HEK293 (cell line): Measurements from ENCODE around the gene CLDN10.

ENCODE experiments used
- CTCF ChIA-PET: fragments of 350-600 bp; formaldehyde crosslinking; extraction: SDS; loops from one replicate; lab custom pipeline; 2021; ENCODE audit warnings: antibody characterized with exemption; lab: Yijun Ruan, JAX
- POLR2A ChIA-PET: fragments of 300-600 bp; formaldehyde crosslinking; extraction: SDS; loops from one replicate; lab custom pipeline; 2020; ENCODE audit warnings: antibody characterized with exemption, inconsistent platforms; lab: Yijun Ruan, JAX
- H3K27ac ChIP-seq: fragments of 200-500 bp; sonication (Bioruptor generic); 2 replicates; pipeline ENCODE4 v1.5.1; 2014; ENCODE audit warnings: low read depth, low read length, control low read depth, inconsistent platforms; ENCODE audit errors: extremely low read depth
- H3K36me3 ChIP-seq, 2 experiments: fragments of 200-500 bp in 1 of 2; sonication (Bioruptor generic) in 1 of 2; 1 replicate in 1 of 2; 2 replicates in 1 of 2; pipeline ENCODE4 v1.5.1; 2014 to 2017; ENCODE audit warnings: inconsistent platforms in 2 of 2, low read length in 2 of 2; ENCODE audit not compliant: control insufficient read depth in 2 of 2, insufficient read depth in 1 of 2
- H3K4me1 ChIP-seq: fragments of 200-500 bp; sonication (Bioruptor generic); 2 replicates; pipeline ENCODE4 v1.5.1; 2014; ENCODE audit warnings: mild to moderate bottlenecking, low read length, inconsistent platforms; ENCODE audit not compliant: control insufficient read depth, insufficient read depth
- H3K4me3 ChIP-seq: 2 replicates; pipeline ENCODE4 v1.5.1; 2011; ENCODE audit warnings: low read depth, mild to moderate bottlenecking, control low read depth, low read length, moderate library complexity
- H3K9me3 ChIP-seq: fragments of 200-500 bp; sonication (Bioruptor generic); 2 replicates; pipeline ENCODE4 v1.5.1; 2014; ENCODE audit warnings: low read depth, low read length, inconsistent platforms; ENCODE audit not compliant: control insufficient read depth, insufficient read depth
- AEBP2 ChIP-seq: fragments of 450-650 bp; formaldehyde crosslinking; IDR thresholded peaks from 2 replicates; pipeline ENCODE4 v1.5.1; 2016; ENCODE audit warnings: missing biosample characterization, missing genetic modification characterization, borderline replicate concordance
- HOXD13 ChIP-seq: sonication (generic); formaldehyde crosslinking; IDR thresholded peaks from 2 replicates; pipeline ENCODE4 v1.8.0; 2022; ENCODE audit warnings: missing genetic modification reagents, borderline replicate concordance
- ZBTB11 ChIP-seq: fragments of 450-650 bp; formaldehyde crosslinking; conservative IDR thresholded peaks from 2 replicates; pipeline ENCODE4 v1.5.1; 2016; ENCODE audit warnings: low read depth, missing biosample characterization, missing genetic modification characterization
- ZBTB17 ChIP-seq: fragments of 450-650 bp; formaldehyde crosslinking; IDR thresholded peaks from 2 replicates; pipeline ENCODE4 v1.5.1; 2016; ENCODE audit warnings: missing biosample characterization, missing genetic modification characterization
- ZBTB44 ChIP-seq: fragments of 450-650 bp; IDR thresholded peaks from 2 replicates; pipeline ENCODE4 v1.5.1; 2018; ENCODE audit warnings: missing biosample characterization, mild to moderate bottlenecking, missing genetic modification characterization
- ZNF133 ChIP-seq: fragments of 450-650 bp; formaldehyde crosslinking; IDR thresholded peaks from 2 replicates; pipeline ENCODE4 v1.5.1; 2016; ENCODE audit warnings: missing biosample characterization, missing genetic modification characterization
- ZNF140 ChIP-seq: fragments of 450-650 bp; formaldehyde crosslinking; IDR thresholded peaks from 2 replicates; pipeline ENCODE4 v1.5.1; 2016; ENCODE audit warnings: missing biosample characterization, missing genetic modification characterization
- ZNF280C ChIP-seq: fragments of 450-650 bp; formaldehyde crosslinking; IDR thresholded peaks from 2 replicates; pipeline ENCODE4 v1.5.1; 2016; ENCODE audit warnings: missing biosample characterization, missing genetic modification characterization
- ZNF514 ChIP-seq: fragments of 450-650 bp; formaldehyde crosslinking; IDR thresholded peaks from 2 replicates; pipeline ENCODE4 v1.5.1; 2016; ENCODE audit warnings: missing biosample characterization, missing genetic modification characterization
- ZNF561 ChIP-seq: fragments of 450-650 bp; IDR thresholded peaks from 2 replicates; pipeline ENCODE4 v1.5.1; 2018; ENCODE audit warnings: missing biosample characterization, missing genetic modification characterization, borderline replicate concordance
- ZNF660 ChIP-seq: fragments of 450-650 bp; IDR thresholded peaks from 2 replicates; pipeline ENCODE4 v1.5.1; 2018; ENCODE audit warnings: missing biosample characterization, mild to moderate bottlenecking, missing genetic modification characterization
- ZNF768 ChIP-seq: fragments of 450-650 bp; formaldehyde crosslinking; IDR thresholded peaks from 2 replicates; pipeline ENCODE4 v1.5.1; 2018; ENCODE audit warnings: missing biosample characterization, mild to moderate bottlenecking, missing genetic modification characterization
- ZNF837 ChIP-seq: fragments of 450-650 bp; formaldehyde crosslinking; IDR thresholded peaks from 2 replicates; pipeline ENCODE4 v1.5.1; 2016; ENCODE audit warnings: missing biosample characterization, missing genetic modification characterization
- TF ChIP-seq, protein P1 (sequence below): fragments of 450-650 bp; formaldehyde crosslinking; optimal IDR thresholded peaks from 2 replicates; pipeline ENCODE3; 2016; ENCODE audit warnings: missing biosample characterization, mild to moderate bottlenecking, missing genetic modification characterization
- TF ChIP-seq, protein P2 (sequence below): fragments of 450-650 bp; formaldehyde crosslinking; IDR thresholded peaks from 2 replicates; pipeline ENCODE4 v1.5.1; 2017; ENCODE audit warnings: missing biosample characterization, missing genetic modification characterization
- TF ChIP-seq, protein P3 (sequence below): IDR thresholded peaks from 2 replicates; pipeline ENCODE4 v1.6.1; 2011; ENCODE audit warnings: mild to moderate bottlenecking, low read depth, low read length, borderline replicate concordance

Gene CLDN10

GRCh38 chr13:95605448-95606125 lies 53.1 kb downstream of the CLDN10 start:
- peaks cover 2% of the 10 kb centered on the region; the same call in 1 of the 2 replicates for H3K4me1 ChIP-seq
- no peak overlapping the region for H3K27ac ChIP-seq
- peaks cover 9 to 89% of the 10 kb centered on the region in 2 experiments; a peak in 2 of 3 replicates for H3K36me3 ChIP-seq
- POLR2A ChIA-PET, result no interaction called here
- no peaks in the 10 kb centered on the region for H3K9me3 ChIP-seq
- no peak overlapping the region for H3K4me3 ChIP-seq
- TF ChIP-seq ZNF837 (tag by site-specific recombination) (no peak), ZNF140 (tag by site-specific recombination) (no peak), ZNF768 (tag by site-specific recombination) (no peak), ZBTB11 (tag by site-specific recombination) (no peak), ZNF280C (tag by site-specific recombination) (no peak)
- TF ChIP-seq, protein P1, sequence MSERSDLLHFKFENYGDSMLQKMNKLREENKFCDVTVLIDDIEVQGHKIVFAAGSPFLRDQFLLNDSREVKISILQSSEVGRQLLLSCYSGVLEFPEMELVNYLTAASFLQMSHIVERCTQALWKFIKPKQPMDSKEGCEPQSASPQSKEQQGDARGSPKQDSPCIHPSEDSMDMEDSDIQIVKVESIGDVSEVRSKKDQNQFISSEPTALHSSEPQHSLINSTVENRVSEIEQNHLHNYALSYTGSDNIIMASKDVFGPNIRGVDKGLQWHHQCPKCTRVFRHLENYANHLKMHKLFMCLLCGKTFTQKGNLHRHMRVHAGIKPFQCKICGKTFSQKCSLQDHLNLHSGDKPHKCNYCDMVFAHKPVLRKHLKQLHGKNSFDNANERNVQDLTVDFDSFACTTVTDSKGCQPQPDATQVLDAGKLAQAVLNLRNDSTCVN (tag by site-specific recombination), result no peak
- CTCF ChIA-PET, result no interaction called here

GRCh38 chr13:95607366-95607765 lies 54.8 kb downstream of the CLDN10 start:
- CTCF ChIA-PET, result interaction anchor here (0.7 to 0.8 kb wide), 2 partner anchors 16 to 192 kb away, joined by 3 read pairs; no protein-coding TSS in a partner anchor
- Histone ChIP-seq H3K9me3 (no peaks in the 10 kb centered on the region), H3K36me3 (peaks cover 18 to 91% of the 10 kb centered on the region in 2 experiments), H3K27ac (no peak overlapping the region), H3K4me3 (no peak overlapping the region), H3K4me1 (peaks cover 2% of the 10 kb centered on the region; the same call in 1 of the 2 replicates)
- POLR2A ChIA-PET, result no interaction called here
- TF ChIP-seq ZNF133 (tag by site-specific recombination) (no peak), ZNF514 (tag by site-specific recombination) (no peak), ZBTB44 (0 out of 2 replicates have a peak, but pooled peaks have one; percentile 47), AEBP2 (tag by site-specific recombination) (no peak), ZBTB17 (tag by site-specific recombination) (peak; percentile 65), ZNF561 (0 out of 2 replicates have a peak, but pooled peaks have one; percentile 29), ZNF660 (peak; percentile 47; the same call in 1 of the 2 replicates), HOXD13 (CRISPR knock-in tag) (no peak)
- TF ChIP-seq, protein P2, sequence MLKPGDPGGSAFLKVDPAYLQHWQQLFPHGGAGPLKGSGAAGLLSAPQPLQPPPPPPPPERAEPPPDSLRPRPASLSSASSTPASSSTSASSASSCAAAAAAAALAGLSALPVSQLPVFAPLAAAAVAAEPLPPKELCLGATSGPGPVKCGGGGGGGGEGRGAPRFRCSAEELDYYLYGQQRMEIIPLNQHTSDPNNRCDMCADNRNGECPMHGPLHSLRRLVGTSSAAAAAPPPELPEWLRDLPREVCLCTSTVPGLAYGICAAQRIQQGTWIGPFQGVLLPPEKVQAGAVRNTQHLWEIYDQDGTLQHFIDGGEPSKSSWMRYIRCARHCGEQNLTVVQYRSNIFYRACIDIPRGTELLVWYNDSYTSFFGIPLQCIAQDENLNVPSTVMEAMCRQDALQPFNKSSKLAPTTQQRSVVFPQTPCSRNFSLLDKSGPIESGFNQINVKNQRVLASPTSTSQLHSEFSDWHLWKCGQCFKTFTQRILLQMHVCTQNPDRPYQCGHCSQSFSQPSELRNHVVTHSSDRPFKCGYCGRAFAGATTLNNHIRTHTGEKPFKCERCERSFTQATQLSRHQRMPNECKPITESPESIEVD, result peak; percentile 42
- TF ChIP-seq, protein P3, sequence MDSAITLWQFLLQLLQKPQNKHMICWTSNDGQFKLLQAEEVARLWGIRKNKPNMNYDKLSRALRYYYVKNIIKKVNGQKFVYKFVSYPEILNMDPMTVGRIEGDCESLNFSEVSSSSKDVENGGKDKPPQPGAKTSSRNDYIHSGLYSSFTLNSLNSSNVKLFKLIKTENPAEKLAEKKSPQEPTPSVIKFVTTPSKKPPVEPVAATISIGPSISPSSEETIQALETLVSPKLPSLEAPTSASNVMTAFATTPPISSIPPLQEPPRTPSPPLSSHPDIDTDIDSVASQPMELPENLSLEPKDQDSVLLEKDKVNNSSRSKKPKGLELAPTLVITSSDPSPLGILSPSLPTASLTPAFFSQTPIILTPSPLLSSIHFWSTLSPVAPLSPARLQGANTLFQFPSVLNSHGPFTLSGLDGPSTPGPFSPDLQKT, result no peak
